ENCODE measurements around the gene CLCF1.

The CLCF1 gene

DNA sequence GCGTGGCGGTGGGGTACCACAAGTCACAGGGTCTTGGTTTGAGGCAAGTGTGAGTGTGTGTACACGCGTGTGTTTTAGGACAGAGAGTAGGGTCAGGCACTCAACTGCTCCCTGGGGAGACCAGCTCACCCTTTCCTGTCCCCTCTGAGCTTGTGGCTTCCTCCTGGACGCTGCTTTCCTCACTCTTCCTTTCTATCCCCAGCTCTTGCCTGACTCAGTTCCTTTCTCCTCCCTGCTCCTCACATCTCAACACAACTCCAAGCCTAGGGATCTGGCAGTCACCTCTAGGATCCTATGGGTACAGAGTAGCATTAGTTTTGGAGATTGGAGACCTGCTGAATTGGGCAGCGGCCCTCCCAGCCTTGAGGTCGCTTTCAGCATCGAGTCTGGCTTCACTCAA lies 4.1 kb downstream of the CLCF1 start:
- peaks cover 11 to 51% (median 35%) of the 10 kb centered on the region in 5 donors for H3K4me1 ChIP-seq (ENCODE audit: control insufficient read depth in 5 of 5, insufficient read depth in 5 of 5, low read length in 5 of 5)
- H3K9ac ChIP-seq (ENCODE audit: low read length in 5 of 5), result no peak overlapping the region
- no peak overlapping the region for H3K27ac ChIP-seq (ENCODE audit: low read depth, low read length)
- H3K4me3 ChIP-seq (ENCODE audit: low read depth in 1 of 5, low read length in 5 of 5), result no peak overlapping the region
- H3K27me3 ChIP-seq (ENCODE audit: control insufficient read depth in 5 of 5, insufficient read depth in 4 of 5, low read length in 5 of 5), result peaks cover 0 to 10% (median 2%) of the 10 kb centered on the region in 5 donors
- peaks cover 0 to 9% (median 6%) of the 10 kb centered on the region in 5 donors for H3K36me3 ChIP-seq (ENCODE audit: control insufficient read depth in 5 of 5, insufficient read depth in 5 of 5, low read length in 5 of 5)
- H3K9me3 ChIP-seq (ENCODE audit: control insufficient read depth in 5 of 5, low read length in 5 of 5), result no peaks in the 10 kb centered on the region

DNA sequence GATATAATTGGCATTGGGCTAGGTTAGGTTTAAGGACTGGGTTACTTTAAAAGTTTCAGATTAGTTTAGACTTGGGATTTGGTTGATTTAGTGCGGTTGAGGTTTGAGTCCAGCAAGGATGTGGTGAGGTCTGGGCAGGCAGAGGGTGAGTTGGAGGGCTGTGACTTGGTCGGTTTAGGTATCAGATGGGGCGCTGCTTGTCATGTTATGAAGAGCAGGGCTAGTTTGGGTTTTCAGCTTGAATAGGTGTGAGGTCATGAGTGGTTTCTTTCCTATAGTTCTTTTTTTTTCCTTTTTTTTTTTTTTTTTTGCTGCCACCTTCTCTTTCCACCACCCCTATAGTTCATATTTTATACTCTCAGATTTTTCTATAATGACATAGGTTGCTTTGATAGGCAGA lies 4.8 kb downstream of the CLCF1 start:
- H3K36me3 ChIP-seq (ENCODE audit: control insufficient read depth in 5 of 5, insufficient read depth in 5 of 5, low read length in 5 of 5), result peaks cover 0 to 9% (median 6%) of the 10 kb centered on the region in 5 donors
- no peak overlapping the region for H3K27ac ChIP-seq (ENCODE audit: low read depth, low read length)
- peaks cover 7 to 45% (median 29%) of the 10 kb centered on the region in 5 donors for H3K4me1 ChIP-seq (ENCODE audit: control insufficient read depth in 5 of 5, insufficient read depth in 5 of 5, low read length in 5 of 5)
- peaks cover 0 to 10% (median 2%) of the 10 kb centered on the region in 5 donors for H3K27me3 ChIP-seq (ENCODE audit: control insufficient read depth in 5 of 5, insufficient read depth in 4 of 5, low read length in 5 of 5)
- H3K4me3 ChIP-seq (ENCODE audit: low read depth in 1 of 5, low read length in 5 of 5), result no peak overlapping the region
- peak overlapping the region in 1 of 5 donors; percentile 4 for H3K9ac ChIP-seq (ENCODE audit: low read length in 5 of 5)
- H3K9me3 ChIP-seq (ENCODE audit: control insufficient read depth in 5 of 5, low read length in 5 of 5), result no peaks in the 10 kb centered on the region

DNA sequence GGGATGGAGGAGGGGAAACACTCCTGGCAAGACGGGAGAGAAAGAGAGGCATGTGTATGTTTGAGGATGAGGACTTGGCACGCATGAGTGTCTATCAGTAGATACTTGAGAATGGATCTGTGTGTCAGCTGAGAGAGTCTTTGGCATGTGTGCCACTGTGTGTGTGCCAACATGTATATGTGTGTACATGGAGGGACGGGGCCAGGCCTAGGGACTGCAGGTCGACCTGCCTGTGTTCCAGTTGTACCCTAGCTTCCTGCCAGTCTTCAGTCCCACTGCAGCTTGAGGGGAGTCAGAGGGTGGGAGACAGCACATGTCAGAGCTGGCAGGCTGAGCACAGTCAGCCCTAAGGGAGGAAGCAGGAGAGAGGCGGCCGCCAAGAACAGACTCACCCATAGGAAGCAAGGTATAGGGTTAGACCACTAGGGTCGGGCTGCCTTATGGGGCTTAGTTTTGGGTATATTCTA lies 5.6 kb downstream of the CLCF1 start:
- peaks cover 0 to 9% (median 6%) of the 10 kb centered on the region in 5 donors for H3K36me3 ChIP-seq (ENCODE audit: control insufficient read depth in 5 of 5, insufficient read depth in 5 of 5, low read length in 5 of 5)
- no peak overlapping the region for H3K4me3 ChIP-seq (ENCODE audit: low read depth in 1 of 5, low read length in 5 of 5)
- peaks cover 7 to 45% (median 28%) of the 10 kb centered on the region in 5 donors for H3K4me1 ChIP-seq (ENCODE audit: control insufficient read depth in 5 of 5, insufficient read depth in 5 of 5, low read length in 5 of 5)
- H3K9me3 ChIP-seq (ENCODE audit: control insufficient read depth in 5 of 5, low read length in 5 of 5), result no peaks in the 10 kb centered on the region
- H3K27ac ChIP-seq (ENCODE audit: low read depth, low read length), result no peak overlapping the region
- peak overlapping the region in 1 of 5 donors; percentile 4 for H3K9ac ChIP-seq (ENCODE audit: low read length in 5 of 5)
- H3K27me3 ChIP-seq (ENCODE audit: control insufficient read depth in 5 of 5, insufficient read depth in 4 of 5, low read length in 5 of 5), result peaks cover 0 to 10% (median 2%) of the 10 kb centered on the region in 5 donors

GRCh38 chr11:67366961-67367760 lies 6.2 kb downstream of the CLCF1 start:
- Histone ChIP-seq H3K9me3 (ENCODE audit: control insufficient read depth in 5 of 5, low read length in 5 of 5) (no peaks in the 10 kb centered on the region), H3K27me3 (ENCODE audit: control insufficient read depth in 5 of 5, insufficient read depth in 4 of 5, low read length in 5 of 5) (peaks cover 0 to 10% (median 2%) of the 10 kb centered on the region in 5 donors), H3K27ac (ENCODE audit: low read depth, low read length) (no peak overlapping the region), H3K4me1 (ENCODE audit: control insufficient read depth in 5 of 5, insufficient read depth in 5 of 5, low read length in 5 of 5) (peaks cover 7 to 44% (median 27%) of the 10 kb centered on the region in 5 donors), H3K36me3 (ENCODE audit: control insufficient read depth in 5 of 5, insufficient read depth in 5 of 5, low read length in 5 of 5) (peaks cover 0 to 9% (median 6%) of the 10 kb centered on the region in 5 donors), H3K4me3 (ENCODE audit: low read depth in 1 of 5, low read length in 5 of 5) (no peak overlapping the region), H3K9ac (ENCODE audit: low read length in 5 of 5) (no peak overlapping the region)

DNA sequence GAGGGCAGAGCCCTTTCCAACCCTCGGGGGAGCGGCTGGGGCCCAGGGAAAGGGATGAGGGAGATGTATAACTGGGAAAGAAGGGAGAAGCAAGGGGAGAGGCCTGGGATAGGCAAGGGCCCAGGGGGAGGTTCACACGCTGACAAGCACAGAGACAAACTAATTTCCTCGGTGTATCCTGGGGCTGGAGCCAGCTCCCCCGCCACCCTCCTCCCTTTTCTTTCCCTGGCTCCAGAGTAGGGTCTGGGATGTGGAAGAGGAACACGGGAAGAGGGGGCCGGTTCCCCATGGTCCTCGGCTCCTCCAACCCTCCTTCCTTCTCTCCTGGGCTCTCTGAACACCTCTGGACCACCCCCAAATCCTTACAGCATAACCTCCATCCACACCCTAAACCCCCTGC lies 6.9 kb downstream of the CLCF1 start:
- H3K4me3 ChIP-seq (ENCODE audit: low read depth in 1 of 5, low read length in 5 of 5), result no peak overlapping the region
- H3K4me1 ChIP-seq (ENCODE audit: control insufficient read depth in 5 of 5, insufficient read depth in 5 of 5, low read length in 5 of 5), result peaks cover 7 to 38% (median 20%) of the 10 kb centered on the region in 5 donors
- peaks cover 0 to 10% (median 2%) of the 10 kb centered on the region in 5 donors for H3K27me3 ChIP-seq (ENCODE audit: control insufficient read depth in 5 of 5, insufficient read depth in 4 of 5, low read length in 5 of 5)
- H3K36me3 ChIP-seq (ENCODE audit: control insufficient read depth in 5 of 5, insufficient read depth in 5 of 5, low read length in 5 of 5), result peaks cover 0 to 9% (median 6%) of the 10 kb centered on the region in 5 donors
- H3K9ac ChIP-seq (ENCODE audit: low read length in 5 of 5), result no peak overlapping the region
- no peak overlapping the region for H3K27ac ChIP-seq (ENCODE audit: low read depth, low read length)
- H3K9me3 ChIP-seq (ENCODE audit: control insufficient read depth in 5 of 5, low read length in 5 of 5), result no peaks in the 10 kb centered on the region

- H3K27ac ChIP-seq (ENCODE audit: low read depth, low read length), result no peak overlapping the region
- H3K36me3 ChIP-seq (ENCODE audit: control insufficient read depth in 5 of 5, insufficient read depth in 5 of 5, low read length in 5 of 5), result peaks cover 0 to 9% (median 6%) of the 10 kb centered on the region in 5 donors
- H3K9me3 ChIP-seq (ENCODE audit: control insufficient read depth in 5 of 5, low read length in 5 of 5), result no peaks in the 10 kb centered on the region
- H3K4me3 ChIP-seq (ENCODE audit: low read depth in 1 of 5, low read length in 5 of 5), result no peak overlapping the region
- H3K9ac ChIP-seq (ENCODE audit: low read length in 5 of 5), result no peak overlapping the region
- H3K27me3 ChIP-seq (ENCODE audit: control insufficient read depth in 5 of 5, insufficient read depth in 4 of 5, low read length in 5 of 5), result peaks cover 0 to 10% (median 2%) of the 10 kb centered on the region in 5 donors
- H3K4me1 ChIP-seq (ENCODE audit: control insufficient read depth in 5 of 5, insufficient read depth in 5 of 5, low read length in 5 of 5), result peaks cover 7 to 31% (median 14%) of the 10 kb centered on the region in 5 donors
Measured at GRCh38 chr11:67365736-67366444, 7.5 kb downstream of the CLCF1 start.

DNA sequence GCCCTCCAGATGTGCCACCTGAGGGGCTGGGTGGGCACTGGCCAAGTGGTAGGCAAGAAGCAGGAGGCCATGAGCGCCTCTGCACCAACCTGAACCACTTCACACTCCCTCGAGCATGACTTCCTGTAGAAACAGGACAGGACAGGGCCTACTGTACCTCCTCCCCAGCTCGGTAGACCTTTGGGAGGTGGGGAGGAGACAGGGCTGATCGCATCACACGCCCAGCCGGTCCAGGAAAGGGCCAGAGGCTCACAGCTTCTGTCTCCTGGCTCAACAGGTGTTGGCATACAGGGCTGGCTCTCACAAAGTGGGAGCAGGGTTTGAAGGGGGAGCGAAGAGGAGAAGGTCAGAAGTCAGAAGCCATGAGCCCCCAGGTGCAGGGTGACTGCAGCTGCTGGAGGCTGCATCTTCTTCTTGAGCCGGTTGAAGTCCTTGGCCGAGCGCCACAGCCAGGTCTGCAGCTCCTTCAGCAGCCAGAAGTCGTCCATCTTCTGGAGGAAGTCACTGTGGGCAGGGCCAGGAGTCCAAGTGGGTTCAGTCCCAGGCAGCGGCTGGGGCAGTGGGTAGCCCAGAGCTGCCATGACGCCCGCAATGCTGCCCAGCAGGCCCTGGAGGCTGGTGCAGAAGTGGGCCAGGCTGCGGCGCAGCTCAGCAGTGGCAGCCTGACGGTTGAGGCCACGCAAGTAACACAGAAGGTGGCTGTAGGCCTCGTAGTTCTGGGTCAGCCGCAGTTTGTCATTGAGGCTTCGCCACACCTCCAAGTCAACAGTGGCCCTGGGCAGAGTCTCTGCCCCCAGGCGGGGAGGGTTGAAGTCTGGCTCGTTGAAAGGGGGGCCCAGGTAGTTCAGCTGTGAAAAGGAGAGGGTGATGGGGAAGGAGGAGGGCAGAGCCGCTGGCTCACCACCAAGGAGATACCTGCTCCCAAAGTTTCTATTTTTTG lies 8.3 kb downstream of the CLCF1 start:
- no peak overlapping the region for H3K27ac ChIP-seq (ENCODE audit: low read depth, low read length)
- peaks cover 0 to 9% (median 6%) of the 10 kb centered on the region in 5 donors for H3K36me3 ChIP-seq (ENCODE audit: control insufficient read depth in 5 of 5, insufficient read depth in 5 of 5, low read length in 5 of 5)
- peaks cover 0 to 10% (median 2%) of the 10 kb centered on the region in 5 donors for H3K27me3 ChIP-seq (ENCODE audit: control insufficient read depth in 5 of 5, insufficient read depth in 4 of 5, low read length in 5 of 5)
- H3K4me3 ChIP-seq (ENCODE audit: low read depth in 1 of 5, low read length in 5 of 5), result no peak overlapping the region
- no peak overlapping the region for H3K9ac ChIP-seq (ENCODE audit: low read length in 5 of 5)
- H3K9me3 ChIP-seq (ENCODE audit: control insufficient read depth in 5 of 5, low read length in 5 of 5), result no peaks in the 10 kb centered on the region
- H3K4me1 ChIP-seq (ENCODE audit: control insufficient read depth in 5 of 5, insufficient read depth in 5 of 5, low read length in 5 of 5), result peaks cover 7 to 28% (median 14%) of the 10 kb centered on the region in 5 donors

GRCh38 chr11:67364169-67364568 lies 9.2 kb downstream of the CLCF1 start:
- peaks cover 0 to 9% (median 6%) of the 10 kb centered on the region in 5 donors for H3K36me3 ChIP-seq (ENCODE audit: control insufficient read depth in 5 of 5, insufficient read depth in 5 of 5, low read length in 5 of 5)
- H3K4me3 ChIP-seq (ENCODE audit: low read depth in 1 of 5, low read length in 5 of 5), result no peak overlapping the region
- no peak overlapping the region for H3K9ac ChIP-seq (ENCODE audit: low read length in 5 of 5)
- peaks cover 7 to 28% (median 14%) of the 10 kb centered on the region in 5 donors for H3K4me1 ChIP-seq (ENCODE audit: control insufficient read depth in 5 of 5, insufficient read depth in 5 of 5, low read length in 5 of 5)
- no peak overlapping the region for H3K27ac ChIP-seq (ENCODE audit: low read depth, low read length)
- H3K27me3 ChIP-seq (ENCODE audit: control insufficient read depth in 5 of 5, insufficient read depth in 4 of 5, low read length in 5 of 5), result peaks cover 0 to 10% (median 2%) of the 10 kb centered on the region in 5 donors
- H3K9me3 ChIP-seq (ENCODE audit: control insufficient read depth in 5 of 5, low read length in 5 of 5), result no peaks in the 10 kb centered on the region

- Histone ChIP-seq H3K9ac (ENCODE audit: low read length in 5 of 5) (no peak overlapping the region), H3K9me3 (ENCODE audit: control insufficient read depth in 5 of 5, low read length in 5 of 5) (no peaks in the 10 kb centered on the region), H3K27ac (ENCODE audit: low read depth, low read length) (peak overlapping the region; percentile 27), H3K4me3 (ENCODE audit: low read depth in 1 of 5, low read length in 5 of 5) (no peak overlapping the region), H3K36me3 (ENCODE audit: control insufficient read depth in 5 of 5, insufficient read depth in 5 of 5, low read length in 5 of 5) (no peaks in the 10 kb centered on the region), H3K27me3 (ENCODE audit: control insufficient read depth in 5 of 5, insufficient read depth in 4 of 5, low read length in 5 of 5) (no peaks in the 10 kb centered on the region), H3K4me1 (ENCODE audit: control insufficient read depth in 5 of 5, insufficient read depth in 5 of 5, low read length in 5 of 5) (peaks cover 11 to 47% (median 44%) of the 10 kb centered on the region in 5 donors)
Measured at GRCh38 chr11:67357831-67358670, 15.3 kb downstream of the CLCF1 start.

Data from subcutaneous abdominal adipose tissue (tissue), 5 donors.